Liver (tissue), 3 donors: Measurements from ENCODE around the gene MRAS.

Experiments used
- CTCF ChIP-seq: fragments of 150-350 bp; IDR thresholded peaks from 2 replicates; pipeline ENCODE4 v1.5.1; 2017; ENCODE audit warnings: improper control_type of control experiment, low read depth, low read length; ENCODE audit not compliant: missing input control
- RAD21 ChIP-seq, 2 donors: IDR thresholded peaks; 2 replicates each; pipeline ENCODE4 v1.6.1; 2016; ENCODE audit warnings: antibody characterized with exemption in 2 of 2, mild to moderate bottlenecking in 2 of 2
- TF ChIP-seq, protein P1 (sequence below): IDR thresholded peaks from 2 replicates; pipeline ENCODE4 v1.6.1; 2016; ENCODE audit warnings: antibody characterized with exemption
- TF ChIP-seq, protein P2 (sequence below): IDR thresholded peaks from 2 replicates; pipeline ENCODE4 v1.6.1; 2016; ENCODE audit warnings: antibody characterized with exemption
- donor health status: healthy.
- donor health status: healthy.

- TF ChIP-seq CTCF (no peak), RAD21 (IDR thresholded peaks at IDR 0.05) (no peak)
- TF ChIP-seq, protein P1, sequence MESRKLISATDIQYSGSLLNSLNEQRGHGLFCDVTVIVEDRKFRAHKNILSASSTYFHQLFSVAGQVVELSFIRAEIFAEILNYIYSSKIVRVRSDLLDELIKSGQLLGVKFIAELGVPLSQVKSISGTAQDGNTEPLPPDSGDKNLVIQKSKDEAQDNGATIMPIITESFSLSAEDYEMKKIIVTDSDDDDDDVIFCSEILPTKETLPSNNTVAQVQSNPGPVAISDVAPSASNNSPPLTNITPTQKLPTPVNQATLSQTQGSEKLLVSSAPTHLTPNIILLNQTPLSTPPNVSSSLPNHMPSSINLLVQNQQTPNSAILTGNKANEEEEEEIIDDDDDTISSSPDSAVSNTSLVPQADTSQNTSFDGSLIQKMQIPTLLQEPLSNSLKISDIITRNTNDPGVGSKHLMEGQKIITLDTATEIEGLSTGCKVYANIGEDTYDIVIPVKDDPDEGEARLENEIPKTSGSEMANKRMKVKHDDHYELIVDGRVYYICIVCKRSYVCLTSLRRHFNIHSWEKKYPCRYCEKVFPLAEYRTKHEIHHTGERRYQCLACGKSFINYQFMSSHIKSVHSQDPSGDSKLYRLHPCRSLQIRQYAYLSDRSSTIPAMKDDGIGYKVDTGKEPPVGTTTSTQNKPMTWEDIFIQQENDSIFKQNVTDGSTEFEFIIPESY, result no peak
- TF ChIP-seq, protein P2, sequence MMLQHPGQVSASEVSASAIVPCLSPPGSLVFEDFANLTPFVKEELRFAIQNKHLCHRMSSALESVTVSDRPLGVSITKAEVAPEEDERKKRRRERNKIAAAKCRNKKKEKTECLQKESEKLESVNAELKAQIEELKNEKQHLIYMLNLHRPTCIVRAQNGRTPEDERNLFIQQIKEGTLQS, result no peak
Measured at GRCh38 chr3:138394686-138395085, 46.3 kb downstream of the MRAS start.
